Middle frontal gyrus (tissue), 1 donor: Measurements from ENCODE around the gene CGGBP1.

Experiments
- DNase-seq: peaks from one replicate; pipeline ENCODE4 v3.0.0-alpha.2; 2015; ENCODE audit warnings: low spot score; ENCODE audit errors: extremely low spot score

CGGBP1 gene, protein sequence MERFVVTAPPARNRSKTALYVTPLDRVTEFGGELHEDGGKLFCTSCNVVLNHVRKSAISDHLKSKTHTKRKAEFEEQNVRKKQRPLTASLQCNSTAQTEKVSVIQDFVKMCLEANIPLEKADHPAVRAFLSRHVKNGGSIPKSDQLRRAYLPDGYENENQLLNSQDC

DNA sequence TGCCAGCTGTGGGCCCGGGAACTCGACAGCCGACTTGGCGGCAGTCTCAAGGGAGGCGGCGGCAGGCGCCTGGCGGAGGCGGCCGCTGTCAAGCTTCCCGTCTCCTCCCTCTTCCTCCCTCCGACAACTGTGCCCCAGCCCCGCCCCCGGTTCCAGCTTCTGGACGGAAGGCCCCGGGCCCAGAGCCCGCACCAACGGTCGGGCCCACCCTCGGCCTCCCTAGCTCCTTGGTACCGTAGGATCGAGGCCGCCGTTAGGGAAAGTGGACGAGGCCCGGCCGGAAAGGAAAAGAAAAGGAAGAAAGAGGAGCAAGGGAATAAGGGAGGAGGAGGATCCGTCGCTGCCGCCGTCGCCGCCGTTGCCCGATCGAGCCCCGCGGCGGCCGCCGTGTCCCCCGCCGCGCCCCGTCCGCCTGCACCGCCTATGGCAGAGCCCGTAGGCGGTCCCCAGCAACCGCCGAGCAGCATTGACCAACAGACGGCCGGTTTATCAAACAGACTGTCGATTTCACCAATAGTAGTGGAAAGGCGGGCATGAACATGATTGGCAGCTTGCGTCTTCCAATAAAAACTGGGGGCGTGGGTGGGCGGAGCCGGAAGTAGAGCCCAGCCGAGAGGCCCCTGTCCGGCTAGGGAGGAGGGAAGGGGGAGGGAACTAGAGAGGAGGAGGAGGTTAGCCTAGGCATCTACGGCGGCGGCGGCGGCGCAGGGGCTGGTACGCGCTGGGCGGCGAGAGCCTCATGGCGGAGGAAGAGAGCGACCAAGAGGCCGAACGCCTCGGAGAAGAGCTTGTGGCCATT, at the start of gene CGGBP1, which contains the start of gene ZNF654:
Gene CGGBP1 (minus strand): TSS at position 425 of the 799 bp plus-strand sequence. CDS start 3,029 bp downstream, outside the sequence.
Gene ZNF654 (plus strand): TSS at position 675 of the 799 bp plus-strand sequence. CDS start 65 bp downstream, at position 740.
- DNase-seq: peak; percentile 96

DNA sequence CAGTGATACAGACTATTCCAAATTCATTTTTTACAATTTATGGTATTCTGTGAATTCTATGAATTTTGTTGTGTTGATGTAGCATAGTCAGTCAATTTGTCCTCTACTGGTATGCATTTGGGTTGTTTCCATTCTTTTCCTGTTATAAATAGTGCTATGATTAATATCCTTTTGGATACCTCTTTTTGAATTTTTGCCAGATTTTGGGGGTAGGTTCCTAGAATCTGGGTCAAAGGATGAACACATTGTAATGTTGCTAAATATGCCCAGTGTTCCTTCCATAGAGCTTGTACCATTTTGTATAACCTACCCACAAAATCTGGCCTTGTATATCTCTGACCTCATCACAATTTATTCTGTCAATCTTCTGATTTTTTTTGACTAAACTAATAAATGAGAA, 46.5 kb upstream of the CGGBP1 start:
- no peak for DNase-seq

DNA sequence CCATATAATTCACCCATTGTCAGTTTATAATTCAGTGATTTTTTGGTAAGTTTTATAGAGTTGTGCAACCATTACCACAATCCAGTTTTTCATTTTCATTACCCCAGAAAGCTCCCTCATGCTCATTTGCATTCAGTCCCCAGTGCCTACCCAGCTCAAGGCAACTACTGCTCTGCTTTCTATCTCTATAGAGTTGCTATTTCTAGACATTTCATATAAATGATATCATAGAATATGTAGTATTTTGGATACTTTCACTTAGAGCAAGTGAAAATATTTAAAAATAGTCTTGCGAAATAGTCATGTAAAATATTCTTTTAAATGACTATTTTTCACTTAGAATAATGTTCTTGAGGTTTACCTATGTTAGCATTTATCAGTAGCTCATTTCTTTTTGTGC, 42.3 kb upstream of the CGGBP1 start:
- no peak for DNase-seq

DNA sequence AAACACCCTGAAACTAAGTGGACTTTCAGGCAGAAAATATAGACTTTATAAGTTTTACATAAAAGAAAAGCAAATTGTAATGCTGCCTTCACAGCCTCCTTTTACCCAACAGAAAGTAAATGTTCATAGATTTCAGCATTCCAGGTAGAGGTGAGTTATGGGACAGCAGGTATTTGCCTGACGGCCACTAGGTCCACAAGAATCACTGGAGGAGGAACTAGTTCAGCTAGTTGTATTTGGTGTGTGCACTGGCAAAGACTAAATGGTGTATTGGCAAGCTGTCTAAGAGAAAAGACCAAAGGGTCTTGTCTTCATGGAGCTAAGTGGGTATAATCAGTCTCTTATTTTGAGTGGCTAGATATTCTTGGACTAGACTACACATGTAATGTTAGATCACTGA, 34.5 kb upstream of the CGGBP1 start:
- DNase-seq: no peak

DNA sequence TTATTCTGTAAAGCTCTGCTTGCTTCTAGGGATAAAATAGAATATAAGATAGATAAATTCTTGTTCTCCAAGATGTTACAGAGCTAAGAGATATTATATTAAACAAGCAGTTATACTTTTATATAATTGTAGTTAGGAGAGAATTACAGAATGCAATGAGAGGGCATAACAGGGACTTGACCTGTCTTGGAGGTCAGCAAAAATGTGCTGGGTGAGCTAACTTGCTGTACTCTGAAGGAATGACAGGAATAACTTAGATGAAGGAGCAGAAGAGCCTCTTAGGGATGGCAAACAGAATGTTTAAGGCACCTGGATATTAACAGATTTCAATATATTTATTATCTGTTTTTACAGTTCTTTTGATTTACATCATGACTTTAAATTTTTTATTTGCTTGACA, 33.5 kb upstream of the CGGBP1 start:
- no peak for DNase-seq

DNA sequence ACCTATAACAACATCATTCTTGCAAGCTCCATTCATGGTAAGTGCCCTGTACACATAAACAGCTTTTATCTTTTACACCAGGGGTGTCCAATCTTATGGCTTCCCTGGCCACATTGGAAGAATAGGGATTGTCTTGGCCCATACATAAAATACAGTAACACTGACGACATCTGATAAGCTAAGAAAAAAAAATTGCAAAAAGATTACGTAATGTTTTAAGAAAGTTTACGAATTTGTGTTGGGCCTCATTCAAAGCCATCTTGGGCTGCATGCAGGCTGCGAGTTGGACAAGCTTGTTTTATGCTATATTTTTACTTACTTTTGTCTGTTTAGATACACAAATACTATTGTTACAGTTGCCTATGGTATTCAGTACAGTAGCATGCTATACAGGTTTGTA, 31.9 kb upstream of the CGGBP1 start:
- no peak for DNase-seq

DNA sequence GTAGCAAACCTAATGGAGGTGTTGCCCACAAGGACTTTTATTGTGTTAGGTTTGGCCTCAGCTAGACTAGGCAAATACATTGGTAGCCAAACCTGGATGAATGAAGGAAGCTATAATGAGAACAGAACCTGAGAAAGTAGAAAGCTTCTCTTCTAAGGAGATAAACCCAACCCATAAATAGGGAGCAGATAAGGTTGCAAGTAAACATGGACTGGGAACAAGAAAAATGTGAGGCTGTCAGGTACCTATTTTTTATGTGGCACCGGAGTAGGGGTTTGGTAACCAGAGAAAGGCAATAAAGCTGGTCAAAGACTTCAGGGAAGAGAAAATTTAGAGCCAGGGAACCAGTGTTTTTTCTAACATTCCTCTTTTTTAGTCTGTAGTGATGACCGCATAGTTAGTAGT, 25.3 kb upstream of the CGGBP1 start:
- no peak for DNase-seq

DNA sequence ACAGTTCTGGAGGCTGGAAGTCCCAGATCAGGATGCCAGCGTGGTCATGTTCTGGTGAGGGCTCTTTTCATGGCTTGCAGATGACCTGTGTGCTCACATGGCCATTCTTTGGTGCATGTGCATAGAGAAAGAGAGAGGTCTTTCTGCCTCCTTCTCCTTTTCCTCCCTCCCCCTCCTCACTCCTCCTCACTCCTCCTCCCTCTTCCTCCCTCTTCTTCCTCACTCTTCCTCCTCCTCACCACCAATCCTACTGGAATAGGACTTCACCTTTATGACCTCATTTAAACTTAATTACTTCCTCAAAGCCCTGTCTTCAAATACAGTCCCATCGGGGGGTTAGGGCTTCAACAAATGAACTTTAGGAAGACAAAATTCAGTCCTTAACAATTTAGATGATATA, 24.0 kb upstream of the CGGBP1 start:
- DNase-seq: no peak

DNA sequence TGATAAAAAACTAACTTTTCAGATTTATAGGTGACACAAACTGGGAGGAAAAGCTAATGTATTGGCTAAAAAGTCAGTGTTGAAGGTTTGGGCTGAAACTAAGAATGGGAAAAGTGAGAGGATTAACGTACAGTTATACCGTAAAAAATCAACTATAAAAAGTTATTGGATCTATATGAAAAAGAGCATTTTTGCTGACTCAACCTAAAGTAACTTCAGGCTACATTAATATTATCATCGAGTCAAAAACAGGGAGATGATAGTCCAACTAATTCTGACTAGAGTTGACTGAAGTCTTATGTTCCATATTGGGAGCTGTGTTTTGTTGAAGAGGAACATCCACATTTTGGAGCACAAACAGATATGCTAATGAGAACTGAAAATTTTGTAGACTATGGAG, 20.1 kb upstream of the CGGBP1 start:
- DNase-seq: no peak

DNA sequence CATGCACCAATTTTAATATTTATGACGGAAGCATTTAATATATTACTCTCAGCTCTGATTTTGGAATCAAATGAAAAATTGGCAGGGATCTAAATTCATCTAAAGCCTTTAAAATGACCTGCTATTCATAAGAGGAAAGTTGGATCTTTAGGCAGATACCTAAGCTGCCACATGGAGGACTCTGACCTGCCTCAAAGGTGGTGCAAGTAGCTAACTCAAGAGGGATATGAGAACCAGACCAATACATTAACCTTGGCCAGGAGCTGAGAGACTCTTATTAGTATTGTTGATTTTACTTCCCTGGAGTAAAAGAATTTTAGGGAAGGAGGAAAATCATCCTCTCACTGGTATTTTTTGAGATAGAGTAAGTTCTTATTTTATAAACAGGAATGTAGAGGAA, 17.9 kb upstream of the CGGBP1 start:
- no peak for DNase-seq

DNA sequence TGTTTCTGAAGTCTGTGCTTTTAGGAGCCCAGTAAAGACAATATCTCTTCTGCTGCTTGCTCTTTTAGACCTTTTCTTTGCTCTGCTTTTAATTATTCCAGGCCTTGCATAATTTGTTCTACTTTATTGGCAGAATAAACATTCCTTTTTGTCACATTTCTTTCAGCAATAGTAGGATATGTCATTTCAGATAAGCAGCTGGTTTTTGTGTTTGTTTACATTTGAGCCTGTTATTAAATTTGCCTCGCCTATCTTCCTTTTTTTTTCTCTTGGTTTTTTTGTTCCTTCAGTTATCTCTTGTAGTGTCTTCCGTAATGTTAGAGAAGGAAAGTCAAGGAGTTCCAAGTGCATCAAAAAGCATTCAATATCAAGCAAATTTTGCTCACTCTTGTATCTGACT, 16.7 kb upstream of the CGGBP1 start:
- DNase-seq: no peak

DNA sequence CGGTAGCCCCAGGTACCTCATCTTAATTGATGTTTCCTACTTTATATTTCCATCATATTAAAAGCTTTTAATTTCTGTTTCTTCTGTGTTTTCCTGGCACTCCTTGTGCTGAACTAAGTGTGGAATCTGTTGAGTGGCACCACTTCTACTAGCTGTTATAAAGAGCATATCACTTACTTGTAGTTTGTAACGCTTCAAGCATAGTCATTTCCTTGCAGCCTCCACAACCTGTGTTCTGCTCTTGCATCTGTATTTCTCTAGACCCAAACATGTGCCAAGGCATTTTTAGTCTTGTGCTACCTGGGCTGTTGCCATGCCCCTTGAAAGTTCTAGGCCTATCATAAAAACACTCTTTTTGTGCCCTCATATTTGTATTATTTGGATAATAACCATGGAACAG, 16.3 kb upstream of the CGGBP1 start:
- no peak for DNase-seq

DNA sequence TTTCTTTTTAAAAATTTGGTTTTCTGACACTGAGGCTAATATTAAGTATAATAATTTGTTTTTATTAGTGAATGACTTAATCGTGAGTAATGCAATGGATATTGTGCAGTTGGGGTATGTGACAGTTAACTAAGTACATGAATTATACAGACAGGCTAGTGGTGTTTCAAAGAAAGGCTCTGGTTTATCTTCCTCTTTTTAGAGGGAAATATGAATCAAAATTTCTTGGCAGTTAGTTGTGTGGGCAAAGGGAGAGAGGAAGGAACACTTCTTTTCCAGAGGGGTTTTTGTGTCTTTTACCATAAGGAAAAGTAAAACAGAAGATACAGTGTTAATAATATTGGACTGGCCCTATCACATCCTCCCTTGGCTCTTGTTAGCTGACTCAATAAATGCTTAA, 2.9 kb upstream of the CGGBP1 start:
- no peak for DNase-seq

DNA sequence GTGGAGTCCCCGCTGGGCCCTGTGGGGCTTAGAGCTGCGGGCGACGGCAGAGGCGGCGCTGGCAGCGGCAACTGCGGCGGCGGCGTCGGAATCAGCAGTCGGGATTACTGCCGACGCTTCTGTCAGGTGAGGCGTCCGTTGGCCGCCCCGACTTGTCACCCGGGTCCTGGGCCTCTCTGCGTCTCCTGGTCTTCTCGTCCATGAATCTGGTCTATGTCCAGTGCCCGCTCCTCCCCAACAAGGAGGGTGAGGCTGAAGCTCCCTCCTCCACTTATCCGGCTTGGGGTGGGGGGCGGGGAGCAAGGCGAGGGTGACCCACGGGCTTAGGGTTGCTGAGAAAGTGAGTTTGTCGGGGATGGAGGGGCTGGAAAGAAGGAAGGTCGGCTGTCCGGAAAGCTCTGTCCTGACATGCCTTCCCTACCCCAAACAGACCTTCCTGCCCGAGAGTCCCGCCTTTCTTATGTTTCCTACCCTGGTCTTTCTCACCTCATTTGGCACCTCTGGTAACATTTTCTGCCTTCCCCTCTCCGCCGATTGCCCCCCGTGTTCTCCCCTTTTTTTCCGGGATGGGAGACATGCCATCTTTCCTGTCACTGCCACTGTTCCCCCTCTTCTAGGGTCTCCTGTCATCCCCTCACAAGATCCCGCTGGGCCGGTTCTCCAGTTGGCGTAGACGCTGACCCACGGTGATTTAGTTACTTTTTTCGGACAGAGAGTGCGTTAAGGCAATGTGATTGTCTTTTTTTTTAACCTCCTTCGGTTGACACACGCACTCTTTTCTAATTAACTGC, 770 bp upstream of the CGGBP1 start:
- DNase-seq: no peak

DNA sequence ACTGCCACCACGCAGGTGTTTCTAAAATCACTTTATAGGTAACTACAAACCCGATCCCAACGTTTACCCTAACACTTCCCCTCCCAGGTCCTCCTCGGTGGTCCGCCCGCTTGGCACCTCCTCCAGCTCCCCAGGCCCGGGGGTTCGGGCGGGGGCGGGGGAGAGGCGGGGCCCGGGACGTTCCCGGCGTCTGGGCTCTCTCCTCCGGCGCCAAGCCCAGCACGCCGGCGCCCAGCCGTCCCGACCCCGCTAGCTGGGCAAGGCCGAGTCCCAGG, 562 bp downstream of the CGGBP1 start:
- DNase-seq: no peak

DNA sequence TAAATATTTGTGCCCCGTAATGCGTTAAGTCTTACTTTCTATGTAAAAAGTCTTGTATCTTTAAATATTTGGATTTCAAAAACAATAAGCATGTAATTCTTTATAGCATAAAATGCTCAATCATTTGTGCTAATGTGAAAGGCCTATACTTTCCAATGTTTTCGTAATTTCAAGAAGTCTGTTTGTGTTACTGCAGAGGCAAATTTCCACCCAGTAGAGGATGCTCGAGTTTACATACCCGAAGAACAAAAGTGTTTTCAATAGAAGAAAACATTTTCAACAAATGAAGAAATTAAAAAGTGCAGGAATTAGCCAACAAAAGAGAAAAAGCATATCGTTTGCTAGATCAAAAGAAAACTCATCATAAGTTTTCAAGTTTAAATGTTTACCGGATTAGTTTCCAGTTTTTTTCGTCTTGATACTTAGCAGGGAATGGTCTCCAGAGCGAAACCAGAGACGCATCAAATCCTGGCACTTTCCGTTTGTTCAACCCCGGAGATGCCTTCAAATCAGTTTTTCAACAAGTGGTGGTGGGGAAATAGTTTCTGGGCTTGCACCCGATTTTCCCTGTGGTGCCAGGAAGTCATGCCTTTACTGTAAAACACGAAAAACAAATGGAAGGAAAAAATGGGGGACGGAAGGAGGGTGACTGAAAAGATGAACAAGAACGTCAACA, 1.0 kb downstream of the CGGBP1 start:
- DNase-seq: no peak

DNA sequence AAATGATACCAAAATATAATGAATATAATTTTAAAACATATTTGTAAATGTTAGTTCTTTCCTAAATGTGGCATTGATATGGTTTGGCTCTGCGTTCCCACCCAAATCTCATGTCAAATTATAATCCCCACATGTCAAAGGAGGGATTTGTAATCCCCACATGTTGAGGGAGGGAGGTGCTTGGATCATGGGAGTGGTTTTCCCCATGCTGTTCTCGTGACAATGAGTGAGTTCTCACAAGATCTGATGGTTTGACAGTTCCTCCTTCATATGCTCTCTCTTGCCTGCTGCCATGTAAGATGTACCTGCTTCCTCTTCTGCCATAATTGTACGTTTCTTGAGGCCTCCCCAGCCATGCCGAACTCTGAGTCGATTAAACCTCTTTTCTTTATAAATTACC, 12.0 kb downstream of the CGGBP1 start:
- DNase-seq: no peak

DNA sequence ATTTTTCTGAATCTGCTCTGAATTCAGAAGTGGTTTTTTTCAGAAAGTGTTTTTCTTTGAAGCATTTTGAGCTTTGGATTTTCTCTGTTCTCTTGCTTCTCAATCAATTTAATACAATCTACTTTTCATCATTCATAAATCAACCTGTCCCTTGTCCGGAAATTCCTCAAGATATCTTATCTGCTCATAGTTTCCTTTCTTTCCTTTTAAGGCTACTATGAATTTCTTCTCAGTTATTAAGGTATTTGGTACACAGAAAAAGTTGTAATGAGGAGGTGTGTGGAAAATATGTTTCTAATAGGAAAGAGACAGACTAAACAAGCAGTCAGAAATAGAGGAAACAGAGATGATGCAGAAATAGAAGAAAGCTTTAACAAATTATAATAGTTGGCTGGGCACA, 14.4 kb downstream of the CGGBP1 start:
- no peak for DNase-seq

DNA sequence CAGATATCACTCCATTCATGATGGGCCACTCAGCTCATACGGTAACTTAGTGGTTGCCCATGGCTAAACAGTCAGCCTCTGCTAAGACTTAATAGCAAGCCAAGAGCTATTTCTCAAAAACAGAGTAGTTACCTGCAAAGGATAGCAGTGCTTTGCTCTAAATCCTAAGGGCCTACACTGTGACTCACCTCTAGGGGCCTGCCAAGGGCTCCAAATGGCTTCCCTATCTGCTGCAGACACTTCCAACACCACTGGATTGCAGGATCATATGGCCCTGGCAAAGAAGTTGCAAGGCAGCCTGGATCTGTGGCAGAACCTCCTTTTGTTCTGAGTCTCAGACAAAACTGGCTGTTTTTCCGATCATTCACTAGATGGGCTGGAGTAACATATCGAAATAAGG, 17.8 kb downstream of the CGGBP1 start:
- no peak for DNase-seq

DNA sequence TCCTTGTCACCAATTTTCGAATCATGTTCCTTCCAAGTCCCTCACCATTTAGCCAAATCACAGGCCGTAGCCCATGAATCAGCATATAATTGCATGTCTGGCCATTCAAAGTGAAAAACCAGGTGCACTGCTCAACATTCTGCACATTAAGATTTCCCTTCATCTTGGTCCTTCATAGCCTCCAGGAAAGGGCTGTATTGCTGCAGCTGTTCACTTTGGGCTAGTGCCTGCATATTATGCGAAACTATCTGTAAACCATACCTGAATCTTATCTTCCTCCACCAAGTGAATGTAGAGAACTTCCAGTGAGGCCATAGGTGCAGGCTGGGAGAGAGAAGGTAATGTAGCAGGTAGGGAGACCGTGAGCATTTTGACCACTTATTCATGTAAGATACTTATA, 18.3 kb downstream of the CGGBP1 start:
- DNase-seq: no peak

DNA sequence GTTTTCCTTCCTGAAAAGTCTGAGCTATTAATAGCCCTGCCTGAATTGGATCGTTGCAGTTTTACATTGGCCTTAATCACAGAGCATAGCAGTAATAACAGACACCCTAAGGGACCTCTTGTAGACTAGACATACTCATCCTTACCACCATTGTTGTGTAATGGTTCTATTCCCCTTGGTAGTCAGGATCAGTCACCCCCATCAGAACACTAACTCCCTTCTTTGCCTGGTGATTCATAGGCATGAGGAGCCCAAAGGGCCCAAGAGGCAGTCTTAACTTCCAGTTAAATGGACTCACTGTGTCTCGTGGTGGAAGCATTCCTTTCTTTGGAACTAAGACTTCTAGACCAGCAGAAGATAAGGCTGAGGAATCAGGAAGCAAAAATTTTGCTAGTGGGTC, 20.2 kb downstream of the CGGBP1 start:
- no peak for DNase-seq

DNA sequence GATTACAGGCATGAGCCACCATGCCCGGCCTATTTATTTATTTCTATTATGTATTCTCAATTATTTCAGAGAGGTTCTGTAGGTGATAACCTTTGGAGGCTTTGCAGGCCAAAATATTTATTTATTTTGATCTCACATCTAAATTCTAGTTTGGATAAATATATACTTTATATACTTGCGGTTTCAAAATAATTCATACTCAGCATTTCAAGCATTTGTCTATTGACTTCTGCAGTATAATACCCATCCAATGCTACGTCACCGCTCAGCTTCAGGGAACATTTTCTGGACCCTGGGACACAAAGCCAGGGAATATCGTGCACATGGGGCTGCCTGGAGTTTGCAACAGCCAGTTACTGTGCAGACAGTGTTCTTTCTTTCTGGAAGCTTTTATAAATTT, 22.6 kb downstream of the CGGBP1 start:
- DNase-seq: no peak
